ENCODE measurements around the gene BIRC5.
"Not testable (repeated sequence)": the region's sequence is repeated elsewhere in the genome, so short reads cannot be mapped to it uniquely, and the experiment has no call there.

BIRC5 gene

GRCh38 chr17:78226055-78226758, 12.2 kb downstream of the BIRC5 start:
- no peak for DNase-seq

- DNase-seq, result no peak
These were observed 12.9 kb downstream of the BIRC5 start for GRCh38 chr17:78226759-78227454.

GRCh38 chr17:78227455-78227916, 13.4 kb downstream of the BIRC5 start:
- no peak for DNase-seq

GRCh38 chr17:78228176-78228575, 14.1 kb downstream of the BIRC5 start:
- DNase-seq, result no peak

- no peak for DNase-seq
These were observed 16.4 kb downstream of the BIRC5 start for GRCh38 chr17:78230252-78230962.

- no peak for DNase-seq
These were observed 17.2 kb downstream of the BIRC5 start, which contains the start of gene TMEM235 for GRCh38 chr17:78230996-78231935. Gene TMEM235 (plus strand): TSS chr17:78231631. CDS start chr17:78232024, 393 bp downstream.

- DNase-seq, result no peak
These were observed 18.2 kb downstream of the BIRC5 start for GRCh38 chr17:78231991-78232858.

- no peak for DNase-seq
These were observed 18.8 kb downstream of the BIRC5 start for GRCh38 chr17:78232859-78233173.

- no peak for DNase-seq
These were observed 19.6 kb downstream of the BIRC5 start for GRCh38 chr17:78233678-78234077.

- DNase-seq, result no peak
These were observed 20.3 kb downstream of the BIRC5 start for GRCh38 chr17:78234261-78234865.

GRCh38 chr17:78235022-78235421, 21.0 kb downstream of the BIRC5 start:
- DNase-seq, result not testable (repeated sequence)

GRCh38 chr17:78235885-78236284, 21.8 kb downstream of the BIRC5 start:
- no peak for DNase-seq

GRCh38 chr17:78236362-78237127, 22.5 kb downstream of the BIRC5 start:
- DNase-seq, result no peak

GRCh38 chr17:78237401-78238012, 23.5 kb downstream of the BIRC5 start:
- DNase-seq, result no peak

- no peak for DNase-seq
These were observed 24.9 kb downstream of the BIRC5 start for GRCh38 chr17:78238823-78239488.

- no peak for DNase-seq
These were observed 25.5 kb downstream of the BIRC5 start for GRCh38 chr17:78239489-78239931.

GRCh38 chr17:78240012-78240655, 26.1 kb downstream of the BIRC5 start:
- DNase-seq, result no peak

- no peak for DNase-seq
These were observed 26.8 kb downstream of the BIRC5 start for GRCh38 chr17:78240839-78241238.

Measured in activated CD8-positive, alpha-beta memory T cell treated with anti-CD3 and anti-CD28 coated beads, Interleukin-2, amount 50 U/mL, for 4 hours (primary cell).